Smooth muscle cell (in vitro differentiated cells): Measurements from ENCODE around the gene FCHSD2. TPM values are rescaled to one million over a fixed set of nuclear protein-coding genes. Genes with fewer than 3 reads are reported as not detected.

ENCODE experiments used
- DNase-seq: peaks from one replicate; lab custom pipeline; 2025; ENCODE audit not compliant: unreplicated experiment; lab: John Stamatoyannopoulos, UW
- H2AFZ ChIP-seq: fragments of 200-600 bp; sonication (generic); 2 replicates; pipeline ENCODE4 v1.6.0; 2016; ENCODE audit warnings: antibody characterized with exemption, low read depth, mild to moderate bottlenecking
- H3F3A ChIP-seq: fragments of 200-600 bp; sonication (generic); 2 replicates; pipeline ENCODE4 v1.6.0; 2017; ENCODE audit warnings: antibody characterized with exemption, low read depth
- H3K27ac ChIP-seq: fragments of 200-600 bp; sonication (generic); 2 replicates; pipeline ENCODE4 v1.5.1; 2016; ENCODE audit warnings: low read depth, mild to moderate bottlenecking
- H3K27me3 ChIP-seq: fragments of 200-600 bp; sonication (generic); 2 replicates; pipeline ENCODE4 v1.6.1; 2016; ENCODE audit warnings: low read depth, mild to moderate bottlenecking
- H3K36me3 ChIP-seq: fragments of 200-600 bp; sonication (generic); 2 replicates; pipeline ENCODE4 v1.5.1; 2016; ENCODE audit warnings: low read depth
- H3K4me1 ChIP-seq: fragments of 200-600 bp; sonication (generic); 2 replicates; pipeline ENCODE4 v1.5.1; 2016; ENCODE audit warnings: low read depth
- H3K4me2 ChIP-seq: fragments of 200-600 bp; sonication (generic); 2 replicates; pipeline ENCODE4 v1.6.0; 2016; ENCODE audit warnings: mild to moderate bottlenecking
- H3K4me3 ChIP-seq: fragments of 200-600 bp; sonication (generic); 2 replicates; pipeline ENCODE4 v1.5.1; 2016; ENCODE audit warnings: mild to moderate bottlenecking
- H3K79me2 ChIP-seq: fragments of 200-600 bp; sonication (generic); 2 replicates; pipeline ENCODE4 v1.6.0; 2016; ENCODE audit warnings: low read depth, mild to moderate bottlenecking
- H3K9ac ChIP-seq: fragments of 200-600 bp; sonication (generic); 2 replicates; pipeline ENCODE4 v1.6.0; 2016; ENCODE audit warnings: low read depth
- H3K9me3 ChIP-seq: fragments of 200-600 bp; sonication (generic); replicated peaks from 2 replicates; pipeline ENCODE4 v1.5.1; 2016; ENCODE audit warnings: low read depth
- H4K20me1 ChIP-seq: fragments of 200-600 bp; sonication (generic); 2 replicates; pipeline ENCODE4 v1.6.0; 2016; ENCODE audit warnings: low read depth
- CTCF ChIP-seq: fragments of 200-600 bp; sonication (generic); IDR thresholded peaks from 2 replicates; pipeline ENCODE4 v1.5.1; 2017; ENCODE audit warnings: borderline replicate concordance, mild to moderate bottlenecking, antibody characterized with exemption; ENCODE audit not compliant: insufficient read depth, poor library complexity, severe bottlenecking
- WGBS: methylation state at CpG from one replicate; pipeline ENCODE4 v1.1.7; 2016; ENCODE audit warnings: low lambda C conversion rate; 5-methylcytosine and 5-hydroxymethylcytosine counted together
- polyA plus RNA-seq: library from polyadenylated mRNA; unstranded; fragments of >200 nt; fragmentation: Nextera tagmentation; extraction: Ambion mirVana; gene quantifications from 2 replicates; pipeline ENCODE4 v1.2.1, GENCODE V29; 2016
- total RNA-seq: library from RNA; depleted of rRNA; stranded (reverse); fragments of >200 nt; gene quantifications from 2 replicates; pipeline ENCODE4 v1.2.3, GENCODE V29; 2014

FCHSD2 gene
- total and polyA plus RNA-seq, 2 experiments from 2014 or later = 14.6 to 24.3 TPM

DNA sequence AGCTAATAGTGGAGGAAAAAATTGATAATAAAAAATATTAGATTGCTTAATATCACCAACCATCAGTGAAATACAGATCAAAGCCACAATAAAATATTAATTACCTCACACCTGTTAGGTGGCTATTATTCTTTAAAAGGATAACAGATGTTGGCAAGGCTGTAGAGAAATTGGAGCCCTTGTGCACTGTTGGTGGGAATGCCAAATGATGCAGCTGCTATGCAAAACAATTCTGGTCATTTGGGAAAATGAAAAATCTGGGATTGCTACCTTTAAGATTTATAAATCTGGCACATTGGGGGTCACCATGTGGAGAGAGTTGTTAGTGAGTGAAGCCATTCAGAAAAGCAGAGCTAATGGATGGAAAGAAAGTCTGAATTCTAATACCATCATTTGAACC lies 143.4 kb downstream of the FCHSD2 start:
- TF ChIP-seq CTCF = no peak
- no peaks in the 10 kb centered on the region for H3F3A ChIP-seq
- H4K20me1 ChIP-seq = peaks cover 15% of the 10 kb centered on the region
- H3K36me3 ChIP-seq = no peaks in the 10 kb centered on the region
- DNase-seq = no peak
- no peaks in the 10 kb centered on the region for H3K9me3 ChIP-seq
- no peak overlapping the region for H2AFZ ChIP-seq
- H3K4me1 ChIP-seq = no peaks in the 10 kb centered on the region
- H3K27ac ChIP-seq = no peak overlapping the region
- no peak overlapping the region for H3K4me3 ChIP-seq
- H3K9ac ChIP-seq = no peak overlapping the region
- H3K27me3 ChIP-seq = no peaks in the 10 kb centered on the region
- H3K79me2 ChIP-seq = no peaks in the 10 kb centered on the region
- H3K4me2 ChIP-seq = no peak overlapping the region

DNA sequence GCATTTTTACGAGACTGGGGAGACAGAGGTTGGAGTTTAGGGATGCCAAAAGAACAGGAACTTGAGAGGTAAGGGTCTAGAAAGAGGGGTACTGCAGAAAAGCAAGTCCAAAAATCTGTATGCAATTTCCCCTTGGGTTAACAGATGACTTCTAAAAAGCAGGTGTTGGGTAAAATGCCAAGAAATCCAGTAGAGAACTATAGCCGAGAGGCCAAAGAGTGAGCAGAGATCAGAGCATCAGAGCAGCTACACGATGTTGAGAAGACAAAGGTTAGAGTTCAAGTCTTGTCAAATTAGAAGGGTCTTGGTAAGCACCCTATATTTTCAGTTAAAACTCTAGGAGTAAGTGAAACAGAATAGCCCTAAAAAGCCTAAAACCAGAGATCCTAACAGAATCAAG lies 145.2 kb downstream of the FCHSD2 start:
- H3K9ac ChIP-seq = no peak overlapping the region
- no peak overlapping the region for H3K4me3 ChIP-seq
- DNase-seq = no peak
- H3K27ac ChIP-seq = no peak overlapping the region
- no peak overlapping the region for H3K4me2 ChIP-seq
- H4K20me1 ChIP-seq = peaks cover 10% of the 10 kb centered on the region
- no peaks in the 10 kb centered on the region for H3K79me2 ChIP-seq
- H3K27me3 ChIP-seq = no peaks in the 10 kb centered on the region
- no peaks in the 10 kb centered on the region for H3K9me3 ChIP-seq
- H3F3A ChIP-seq = no peaks in the 10 kb centered on the region
- no peak for TF ChIP-seq CTCF
- H3K36me3 ChIP-seq = no peaks in the 10 kb centered on the region
- 79% methylated on average over 3 of the region's 3 CpGs for WGBS
- no peak overlapping the region for H2AFZ ChIP-seq
- H3K4me1 ChIP-seq = no peaks in the 10 kb centered on the region

DNA sequence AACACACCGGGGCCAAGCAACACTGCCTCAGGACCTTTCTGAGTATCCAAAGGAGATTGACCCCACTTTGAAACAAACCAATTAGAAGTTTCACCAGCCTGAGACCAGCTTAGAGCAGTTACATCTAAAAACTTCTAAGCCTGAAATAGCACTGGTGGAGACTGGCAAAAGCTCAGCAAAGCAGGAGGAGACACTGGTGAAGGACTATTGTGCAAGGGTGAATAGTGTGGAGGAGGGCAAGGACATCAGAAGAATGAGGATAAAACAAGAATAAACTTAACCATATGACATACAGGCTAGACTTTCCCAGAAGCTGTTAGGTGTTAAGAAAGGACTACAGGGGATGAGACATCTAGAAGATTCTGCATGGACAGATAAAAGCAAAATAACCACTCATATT lies 152.4 kb downstream of the FCHSD2 start:
- no peak for TF ChIP-seq CTCF
- H3K36me3 ChIP-seq = peaks cover 13% of the 10 kb centered on the region
- no peak overlapping the region for H3K9ac ChIP-seq
- no peak overlapping the region for H3K27ac ChIP-seq
- H2AFZ ChIP-seq = no peak overlapping the region
- H3K4me1 ChIP-seq = peaks cover 4% of the 10 kb centered on the region
- DNase-seq = no peak
- peaks cover 1% of the 10 kb centered on the region for H3F3A ChIP-seq
- H3K79me2 ChIP-seq = no peaks in the 10 kb centered on the region
- no peaks in the 10 kb centered on the region for H3K27me3 ChIP-seq
- H4K20me1 ChIP-seq = peaks cover 19% of the 10 kb centered on the region
- no peaks in the 10 kb centered on the region for H3K9me3 ChIP-seq
- WGBS = 92% methylated on average over 1 of the region's 1 CpG
- no peak overlapping the region for H3K4me3 ChIP-seq
- no peak overlapping the region for H3K4me2 ChIP-seq

GRCh38 chr11:72988821-72989220 lies 153.3 kb downstream of the FCHSD2 start:
- H3K4me3 ChIP-seq = no peak overlapping the region
- H3F3A ChIP-seq = peaks cover 4% of the 10 kb centered on the region
- no peak overlapping the region for H3K9ac ChIP-seq
- no peak for DNase-seq
- no peak overlapping the region for H3K27ac ChIP-seq
- H2AFZ ChIP-seq = no peak overlapping the region
- no peaks in the 10 kb centered on the region for H3K79me2 ChIP-seq
- H3K4me2 ChIP-seq = no peak overlapping the region
- H4K20me1 ChIP-seq = peaks cover 21% of the 10 kb centered on the region
- WGBS = 88% methylated on average over 3 of the region's 3 CpGs
- no peaks in the 10 kb centered on the region for H3K27me3 ChIP-seq
- peaks cover 13% of the 10 kb centered on the region for H3K36me3 ChIP-seq
- H3K4me1 ChIP-seq = peaks cover 6% of the 10 kb centered on the region
- TF ChIP-seq CTCF = no peak
- no peaks in the 10 kb centered on the region for H3K9me3 ChIP-seq
